ENCODE results near the gene RNASE11. TPM values are rescaled to one million over a fixed set of nuclear protein-coding genes. Genes with fewer than 3 reads are reported as not detected.
"Not testable (repeated sequence)": the region's sequence is repeated elsewhere in the genome, so short reads cannot be mapped to it uniquely, and the experiment has no call there.

RNASE11 gene
- total RNA-seq, 2 donors from 2014 or later, result not detected

GRCh38 chr14:20578784-20579502 lies 8.9 kb downstream of the RNASE11 start:
- no peak for DNase-seq (ENCODE audit: low spot score)
- Histone ChIP-seq H3K4me3 (no peak overlapping the region), H3K4me1 (ENCODE audit: control insufficient read depth in 1 of 2, low read depth in 2 of 2) (no peaks in the 10 kb centered on the region), H3K36me3 (no peaks in the 10 kb centered on the region), H3K27ac (no peak overlapping the region), H3K9me3 (no peaks in the 10 kb centered on the region), H3K27me3 (replicated peaks; ENCODE audit: insufficient read depth) (no peaks in the 10 kb centered on the region)
- ATAC-seq (ENCODE audit: insufficient number of reproducible peaks, low FRiP score, low read depth), result no peak
- TF ChIP-seq, protein P1, sequence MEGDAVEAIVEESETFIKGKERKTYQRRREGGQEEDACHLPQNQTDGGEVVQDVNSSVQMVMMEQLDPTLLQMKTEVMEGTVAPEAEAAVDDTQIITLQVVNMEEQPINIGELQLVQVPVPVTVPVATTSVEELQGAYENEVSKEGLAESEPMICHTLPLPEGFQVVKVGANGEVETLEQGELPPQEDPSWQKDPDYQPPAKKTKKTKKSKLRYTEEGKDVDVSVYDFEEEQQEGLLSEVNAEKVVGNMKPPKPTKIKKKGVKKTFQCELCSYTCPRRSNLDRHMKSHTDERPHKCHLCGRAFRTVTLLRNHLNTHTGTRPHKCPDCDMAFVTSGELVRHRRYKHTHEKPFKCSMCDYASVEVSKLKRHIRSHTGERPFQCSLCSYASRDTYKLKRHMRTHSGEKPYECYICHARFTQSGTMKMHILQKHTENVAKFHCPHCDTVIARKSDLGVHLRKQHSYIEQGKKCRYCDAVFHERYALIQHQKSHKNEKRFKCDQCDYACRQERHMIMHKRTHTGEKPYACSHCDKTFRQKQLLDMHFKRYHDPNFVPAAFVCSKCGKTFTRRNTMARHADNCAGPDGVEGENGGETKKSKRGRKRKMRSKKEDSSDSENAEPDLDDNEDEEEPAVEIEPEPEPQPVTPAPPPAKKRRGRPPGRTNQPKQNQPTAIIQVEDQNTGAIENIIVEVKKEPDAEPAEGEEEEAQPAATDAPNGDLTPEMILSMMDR (IDR thresholded peaks at IDR 0.05), result no peak

- Histone ChIP-seq H3K4me1 (ENCODE audit: control insufficient read depth in 1 of 2, low read depth in 2 of 2) (no peaks in the 10 kb centered on the region), H3K4me3 (no peak overlapping the region), H3K27ac (no peak overlapping the region), H3K9me3 (no peaks in the 10 kb centered on the region), H3K27me3 (replicated peaks; ENCODE audit: insufficient read depth) (no peaks in the 10 kb centered on the region), H3K36me3 (no peaks in the 10 kb centered on the region)
- TF ChIP-seq, protein P1 (IDR thresholded peaks at IDR 0.05), result no peak
- no peak for DNase-seq (ENCODE audit: low spot score)
- no peak for ATAC-seq (ENCODE audit: insufficient number of reproducible peaks, low FRiP score, low read depth)
Measured at GRCh38 chr14:20578325-20578724, 9.5 kb downstream of the RNASE11 start.

GRCh38 chr14:20572382-20572990 lies 15.3 kb downstream of the RNASE11 start:
- H3K27me3 ChIP-seq (replicated peaks; ENCODE audit: insufficient read depth); H3K36me3 ChIP-seq; H3K4me3 ChIP-seq; H3K9me3 ChIP-seq; H3K4me1 ChIP-seq (ENCODE audit: control insufficient read depth in 1 of 2, low read depth in 2 of 2); H3K27ac ChIP-seq; DNase-seq (ENCODE audit: low spot score); ATAC-seq (ENCODE audit: insufficient number of reproducible peaks, low FRiP score, low read depth): not testable (repeated sequence)

DNA sequence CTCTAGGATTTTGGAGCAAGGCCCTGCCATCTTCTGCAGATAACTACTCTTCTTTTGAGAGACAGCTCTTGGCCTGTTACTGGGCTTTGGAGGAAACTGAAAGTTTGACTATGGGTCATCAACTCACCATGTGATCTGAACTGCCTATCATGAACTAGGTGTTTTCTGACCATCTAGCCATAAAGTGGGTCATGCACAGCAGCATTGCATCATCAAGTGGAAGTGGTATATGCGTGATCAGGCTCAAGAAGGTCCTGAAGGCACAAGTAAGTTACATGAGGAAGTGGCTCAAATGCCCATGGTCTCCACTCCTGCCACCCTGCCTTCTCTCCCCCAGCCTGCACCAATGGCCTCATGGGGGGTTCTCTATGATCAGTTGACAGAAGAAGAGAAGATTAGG lies 17.1 kb downstream of the RNASE11 start:
- not testable (repeated sequence) for H3K27ac ChIP-seq; ATAC-seq (ENCODE audit: insufficient number of reproducible peaks, low FRiP score, low read depth); H3K4me1 ChIP-seq (ENCODE audit: control insufficient read depth in 1 of 2, low read depth in 2 of 2); H3K9me3 ChIP-seq; H3K36me3 ChIP-seq; H3K27me3 ChIP-seq (replicated peaks; ENCODE audit: insufficient read depth); H3K4me3 ChIP-seq; DNase-seq (ENCODE audit: low spot score)

DNA sequence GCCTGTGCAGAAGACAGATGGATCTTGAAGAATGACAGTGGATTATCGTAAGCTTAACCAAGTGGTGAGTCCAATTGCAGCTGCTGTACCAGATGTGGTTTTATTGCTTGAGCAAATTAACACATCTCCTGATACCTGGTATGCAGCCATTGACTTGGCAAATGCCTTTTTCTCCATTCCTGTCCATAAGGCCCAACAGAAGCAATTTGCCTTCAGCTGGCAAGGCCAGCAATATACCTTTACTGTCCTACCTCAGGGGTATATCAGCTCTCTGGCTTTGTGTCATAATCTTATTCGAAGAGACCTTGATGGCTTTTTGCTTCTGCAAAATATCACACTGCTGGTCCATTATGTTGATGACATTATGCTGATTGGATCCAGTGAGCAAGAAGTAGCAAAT lies 17.9 kb downstream of the RNASE11 start:
- not testable (repeated sequence) for ATAC-seq (ENCODE audit: insufficient number of reproducible peaks, low FRiP score, low read depth); H3K27me3 ChIP-seq (replicated peaks; ENCODE audit: insufficient read depth); H3K9me3 ChIP-seq; H3K4me1 ChIP-seq (ENCODE audit: control insufficient read depth in 1 of 2, low read depth in 2 of 2); DNase-seq (ENCODE audit: low spot score); H3K27ac ChIP-seq; H3K4me3 ChIP-seq; H3K36me3 ChIP-seq

DNA sequence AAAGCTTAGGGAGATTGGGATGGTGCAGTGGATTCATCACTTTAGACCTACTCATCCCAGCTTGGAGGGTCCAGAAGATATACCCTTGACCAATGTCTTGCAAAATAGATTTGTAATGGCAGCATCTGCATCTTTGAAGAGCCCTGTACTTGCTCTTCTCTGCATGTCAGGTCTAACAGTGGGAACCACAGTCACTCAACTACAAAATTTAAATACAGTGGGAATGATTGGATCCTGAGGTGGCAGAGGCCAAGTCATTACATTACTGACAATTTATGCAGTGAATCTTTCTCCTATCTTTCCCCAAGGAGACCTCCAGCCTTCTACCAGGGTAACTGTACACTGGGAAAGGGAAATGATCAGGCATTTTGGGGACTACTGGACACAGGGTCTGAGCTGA lies 18.7 kb downstream of the RNASE11 start:
- ATAC-seq (ENCODE audit: insufficient number of reproducible peaks, low FRiP score, low read depth), result no peak
- H3K4me1 ChIP-seq (ENCODE audit: control insufficient read depth in 1 of 2, low read depth in 2 of 2), result no peaks in the 10 kb centered on the region
- TF ChIP-seq, protein P1 (IDR thresholded peaks at IDR 0.05), result no peak

More for the DNA sequence above, 18.7 kb downstream of the RNASE11 start:
- H3K27me3 ChIP-seq (replicated peaks; ENCODE audit: insufficient read depth), result no peaks in the 10 kb centered on the region
- H3K27ac ChIP-seq, result no peak overlapping the region
- no peaks in the 10 kb centered on the region for H3K36me3 ChIP-seq
- H3K9me3 ChIP-seq, result peaks cover 5% of the 10 kb centered on the region
- DNase-seq (ENCODE audit: low spot score), result no peak
- H3K4me3 ChIP-seq, result no peak overlapping the region
